K562 (cell line): ENCODE data around the gene SNX27. TPM values are rescaled to one million over a fixed set of nuclear protein-coding genes. Genes with fewer than 3 reads are reported as not detected.

Experiments
- ASH1L ChIP-seq: fragments of 450-650 bp; IDR thresholded peaks from 2 replicates; pipeline ENCODE4 v1.6.1; 2018; ENCODE audit warnings: borderline replicate concordance, mild to moderate bottlenecking, low read depth; ENCODE audit not compliant: partially characterized antibody
- CREBBP ChIP-seq: IDR thresholded peaks from one replicate; pipeline ENCODE4 v1.6.1; 2012; ENCODE audit warnings: low read depth, mild to moderate bottlenecking, control low read depth, inconsistent platforms, low read length
- FOSL1 ChIP-seq: fragments of 200-800 bp; sonication (Bioruptor generic); conservative IDR thresholded peaks from 2 replicates; pipeline ENCODE4 v1.6.1; 2016; ENCODE audit warnings: missing genetic modification characterization, missing compliant biosample characterization
- JUND ChIP-seq, 2 experiments: IDR thresholded peaks; 2 replicates in 1 of 2; 3 replicates in 1 of 2; pipeline ENCODE4 v1.6.1; 2011; ENCODE audit warnings: borderline replicate concordance in 2 of 2, low read depth in 2 of 2, low read length in 2 of 2, improper control_type of control experiment in 1 of 2, missing biosample characterization in 1 of 2, missing genetic modification characterization in 1 of 2, missing genetic modification reagents in 1 of 2
- KLF16 ChIP-seq: IDR thresholded peaks from 2 replicates; pipeline ENCODE4 v1.6.1; 2016; ENCODE audit warnings: antibody characterized with exemption
- MTF1 ChIP-seq: fragments of 250-450 bp; sonication (Bioruptor Pico); IDR thresholded peaks from 2 replicates; pipeline ENCODE4 v1.9.0; 2021; ENCODE audit warnings: moderate library complexity, mild to moderate bottlenecking, inconsistent platforms, borderline replicate concordance
- MYBL2 ChIP-seq, 2 experiments: fragments of 450-650 bp in 1 of 2; sonication (generic) in 1 of 2; formaldehyde crosslinking in 1 of 2; IDR thresholded peaks; 2 replicates each; pipeline versions ENCODE4 v1.6.1 to v1.8.1; 2017 to 2022; ENCODE audit warnings: borderline replicate concordance in 1 of 2, inconsistent platforms in 1 of 2, low read depth in 1 of 2, mild to moderate bottlenecking in 1 of 2, missing genetic modification reagents in 1 of 2, moderate library complexity in 1 of 2
- RCOR1 ChIP-seq, 2 experiments: IDR thresholded peaks; 2 replicates each; pipeline ENCODE4 v1.6.1; 2012; ENCODE audit warnings: low read depth in 2 of 2, low read length in 2 of 2, borderline replicate concordance in 1 of 2, improper control_type of control experiment in 1 of 2
- TCF7 ChIP-seq: sonication (generic); IDR thresholded peaks from 2 replicates; pipeline ENCODE4 v1.6.1; 2016; ENCODE audit warnings: antibody characterized with exemption, borderline replicate concordance
- ZEB2 ChIP-seq: fragments of 450-650 bp; IDR thresholded peaks from 2 replicates; pipeline ENCODE4 v1.6.1; 2016
- ZNF134 ChIP-seq: fragments of 250-450 bp; sonication (Bioruptor Pico); conservative IDR thresholded peaks from 2 replicates; pipeline ENCODE4 v1.4.0; 2020
- ZNF143 ChIP-seq: sonication (generic); formaldehyde crosslinking; IDR thresholded peaks from 2 replicates; pipeline ENCODE4 v1.9.0; 2022; ENCODE audit warnings: mild to moderate bottlenecking, missing genetic modification reagents
- ZNF197 ChIP-seq: fragments of 200-800 bp; sonication (Bioruptor generic); IDR thresholded peaks from 2 replicates; pipeline ENCODE4 v1.6.1; 2016; ENCODE audit warnings: low read depth, missing genetic modification characterization, missing compliant biosample characterization
- ZNF384 ChIP-seq: IDR thresholded peaks from 2 replicates; pipeline ENCODE4 v1.6.1; 2012; ENCODE audit warnings: low read depth, low read length, improper control_type of control experiment
- ZSCAN29 ChIP-seq: fragments of 450-650 bp; IDR thresholded peaks from 2 replicates; pipeline ENCODE4 v1.6.1; 2017
- ZZZ3 ChIP-seq: fragments of 450-650 bp; IDR thresholded peaks from 2 replicates; pipeline ENCODE4 v1.6.1; 2016; ENCODE audit warnings: antibody characterized with exemption, mild to moderate bottlenecking, moderate library complexity
- polyA plus RNA-seq, 8 experiments: library from polyadenylated mRNA; depleted of rRNA in 4 of 8; stranded (reverse) in 5 of 8; unstranded in 3 of 8; fragments of >200 nt; fragmentation: Nextera tagmentation in 2 of 8; fragmentation: Illumina TruSeq in 1 of 8; extraction: Ambion mirVana in 2 of 8; extraction: Trizol in 1 of 8; gene quantifications; 2 replicates each; pipeline versions ENCODE4 v1.2.1 to v1.2.3, GENCODE V29; 2011 to 2014; ENCODE audit warnings: inconsistent platforms in 1 of 8, missing spikeins in 1 of 8
- total RNA-seq, 7 experiments: library from RNA; depleted of rRNA in 6 of 7; stranded (reverse); fragments of >200 nt in 6 of 7; fragmentation: Illumina TruSeq in 2 of 7; extraction: Trizol in 2 of 7; gene quantifications; 2 replicates each; pipeline versions ENCODE4 v1.2.1 to v1.2.3, GENCODE V29; 2011 to 2021; ENCODE audit warnings: low replicate concordance in 1 of 7
- TF ChIP-seq, protein P1 (sequence below): fragments of 450-650 bp; formaldehyde crosslinking; IDR thresholded peaks from 2 replicates; pipeline ENCODE4 v1.4.0; 2020; ENCODE audit warnings: mild to moderate bottlenecking, moderate library complexity

The SNX27 gene
- total and polyA plus RNA-seq, 9 of the 15 experiments (the other 6 are each of a cell fraction or from before 2014, with no cell fraction given): 4.5 to 18.7 (median 10.1) TPM

DNA sequence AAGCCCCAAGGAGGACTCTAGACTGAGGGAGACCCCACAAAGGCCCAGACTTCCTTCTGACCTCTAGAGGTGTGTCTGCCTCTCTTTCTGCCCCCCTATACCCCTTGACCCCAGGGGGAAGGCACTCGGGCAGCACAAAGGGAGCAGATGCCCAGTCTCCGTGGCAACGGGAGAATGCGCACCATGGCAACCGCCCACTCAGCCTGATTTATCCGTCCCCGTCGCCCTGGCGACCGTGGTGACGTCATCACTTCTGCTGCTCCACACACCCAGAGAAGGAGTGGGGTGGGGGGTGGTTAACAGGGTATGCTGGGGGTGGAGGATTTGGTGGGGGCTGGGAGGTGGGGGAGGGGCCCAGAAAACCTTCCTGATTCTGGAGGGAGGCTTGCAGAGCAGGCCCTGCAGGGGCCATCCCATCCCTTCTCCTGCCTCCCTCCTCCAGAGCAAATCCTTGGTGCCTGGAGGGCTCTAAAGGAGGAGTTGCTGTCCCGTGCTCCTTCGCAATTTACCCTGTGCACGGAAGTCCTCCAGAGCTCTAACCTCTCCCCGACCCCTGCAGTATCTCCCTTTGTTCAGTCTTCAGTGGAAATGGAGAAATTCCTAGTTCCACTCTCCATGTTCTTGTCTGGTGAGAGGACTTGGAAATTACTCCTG lies 98.5 kb downstream of the SNX27 start (continued):
- TF ChIP-seq, protein P1, sequence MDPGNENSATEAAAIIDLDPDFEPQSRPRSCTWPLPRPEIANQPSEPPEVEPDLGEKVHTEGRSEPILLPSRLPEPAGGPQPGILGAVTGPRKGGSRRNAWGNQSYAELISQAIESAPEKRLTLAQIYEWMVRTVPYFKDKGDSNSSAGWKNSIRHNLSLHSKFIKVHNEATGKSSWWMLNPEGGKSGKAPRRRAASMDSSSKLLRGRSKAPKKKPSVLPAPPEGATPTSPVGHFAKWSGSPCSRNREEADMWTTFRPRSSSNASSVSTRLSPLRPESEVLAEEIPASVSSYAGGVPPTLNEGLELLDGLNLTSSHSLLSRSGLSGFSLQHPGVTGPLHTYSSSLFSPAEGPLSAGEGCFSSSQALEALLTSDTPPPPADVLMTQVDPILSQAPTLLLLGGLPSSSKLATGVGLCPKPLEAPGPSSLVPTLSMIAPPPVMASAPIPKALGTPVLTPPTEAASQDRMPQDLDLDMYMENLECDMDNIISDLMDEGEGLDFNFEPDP (CRISPR knock-in tag): no peak
- TF ChIP-seq ZEB2 (no peak), ZNF197 (CRISPR knock-in tag) (no peak), KLF16 (no peak), ZNF384 (no peak), CREBBP (peak; percentile 86), ZNF143 (CRISPR knock-in tag) (no peak), FOSL1 (no peak), RCOR1 (IDR thresholded peaks at IDR 0.05; ENCODE audit: borderline replicate concordance in 1 of 2, low read depth in 2 of 2, low read length in 2 of 2) (peak; percentile 40 to 99; a peak in 3 of 4 replicates), JUND (IDR thresholded peaks at IDR 0.05; ENCODE audit: borderline replicate concordance, low read depth, low read length) (peak; percentile 97), JUND (tag; IDR thresholded peaks at IDR 0.05; ENCODE audit: borderline replicate concordance, low read depth, low read length) (peak; percentile 86; the same call in 2 of the 3 replicates), TCF7 (no peak), MTF1 (CRISPR knock-in tag) (no peak), ZNF134 (CRISPR knock-in tag) (no peak), MYBL2 (IDR thresholded peaks at IDR 0.05; ENCODE audit: low read depth) (no peak), MYBL2 (CRISPR knock-in tag; IDR thresholded peaks at IDR 0.05; ENCODE audit: borderline replicate concordance) (no peak), ASH1L (no peak), ZZZ3 (no peak), ZSCAN29 (no peak)
